VCaP (cell line): ENCODE results near the gene TOMM34.

Experiments used
- H3K27ac ChIP-seq: fragments of 450-650 bp; 2 replicates; pipeline ENCODE4 v1.5.1; 2017
- CTCF ChIP-seq: fragments of 450-650 bp; conservative IDR thresholded peaks from 2 replicates; pipeline ENCODE4 v1.5.1; 2017; ENCODE audit warnings: mild to moderate bottlenecking, moderate library complexity

The TOMM34 gene

GRCh38 chr20:44943828-44944227 lies 16.4 kb downstream of the TOMM34 start:
- no peak for TF ChIP-seq CTCF
- no peak overlapping the region for H3K27ac ChIP-seq

GRCh38 chr20:44942264-44942973 lies 17.8 kb downstream of the TOMM34 start:
- no peak overlapping the region for H3K27ac ChIP-seq
- TF ChIP-seq CTCF = peak; percentile 15; the same call in 1 of the 2 replicates

- H3K27ac ChIP-seq = no peak overlapping the region
- no peak for TF ChIP-seq CTCF
These were observed 19.0 kb downstream of the TOMM34 start for GRCh38 chr20:44941120-44941691.

- H3K27ac ChIP-seq = no peak overlapping the region
- no peak for TF ChIP-seq CTCF
These were observed 21.6 kb downstream of the TOMM34 start for GRCh38 chr20:44938637-44939036.

- H3K27ac ChIP-seq = no peak overlapping the region
- TF ChIP-seq CTCF = no peak
These were observed 23.7 kb downstream of the TOMM34 start for GRCh38 chr20:44936510-44936909.

GRCh38 chr20:44932916-44933315 lies 27.3 kb downstream of the TOMM34 start:
- TF ChIP-seq CTCF = no peak
- H3K27ac ChIP-seq = no peak overlapping the region

GRCh38 chr20:44931911-44932310 lies 28.3 kb downstream of the TOMM34 start:
- no peak overlapping the region for H3K27ac ChIP-seq
- no peak for TF ChIP-seq CTCF
